GM18505 (cell line): ENCODE data around the gene HEMK1.

Source experiments
- ATAC-seq: cut with Tn5 transposase; IDR thresholded peaks from one replicate; pipeline ENCODE4 v1.9.1; 2021; ENCODE audit not compliant: unreplicated experiment
- POLR2A ChIP-seq: IDR thresholded peaks from 4 replicates; pipeline ENCODE4 v1.6.1; 2011; ENCODE audit warnings: borderline replicate concordance; ENCODE audit not compliant: insufficient read depth, insufficient read length; ENCODE audit errors: extremely low read depth

The HEMK1 gene

GRCh38 chr3:50572158-50572557, 2.8 kb downstream of the HEMK1 start:
- no peak for TF ChIP-seq POLR2A
- no peak for ATAC-seq

GRCh38 chr3:50572801-50573371, 3.6 kb downstream of the HEMK1 start:
- no peak for ATAC-seq
- no peak for TF ChIP-seq POLR2A

- TF ChIP-seq POLR2A: no peak
- no peak for ATAC-seq
These were observed 4.5 kb downstream of the HEMK1 start for GRCh38 chr3:50573566-50574443.

GRCh38 chr3:50574444-50574831, 5.1 kb downstream of the HEMK1 start:
- TF ChIP-seq POLR2A: no peak
- no peak for ATAC-seq

GRCh38 chr3:50575372-50575771, 6.0 kb downstream of the HEMK1 start:
- TF ChIP-seq POLR2A: no peak
- no peak for ATAC-seq

GRCh38 chr3:50577348-50577747, 8.0 kb downstream of the HEMK1 start:
- TF ChIP-seq POLR2A: no peak
- no peak for ATAC-seq

GRCh38 chr3:50580683-50581458, 11.5 kb downstream of the HEMK1 start:
- no peak for TF ChIP-seq POLR2A
- no peak for ATAC-seq

- TF ChIP-seq POLR2A: no peak
- ATAC-seq: no peak
These were observed 12.1 kb downstream of the HEMK1 start for GRCh38 chr3:50581459-50581842.

GRCh38 chr3:50582083-50582482, 12.8 kb downstream of the HEMK1 start:
- TF ChIP-seq POLR2A: no peak
- ATAC-seq: no peak

- no peak for ATAC-seq
- no peak for TF ChIP-seq POLR2A
These were observed 14.6 kb downstream of the HEMK1 start for GRCh38 chr3:50583897-50584296.

- TF ChIP-seq POLR2A: no peak
- ATAC-seq: no peak
These were observed 15.1 kb downstream of the HEMK1 start for GRCh38 chr3:50584391-50584790.

- ATAC-seq: no peak
- no peak for TF ChIP-seq POLR2A
These were observed 16.8 kb downstream of the HEMK1 start for GRCh38 chr3:50585919-50586762.

- ATAC-seq: no peak
- TF ChIP-seq POLR2A: no peak
These were observed 17.4 kb downstream of the HEMK1 start for GRCh38 chr3:50586763-50587070.
